SJSA1 (cell line): ENCODE measurements around the gene TTC6. TPM values are rescaled to one million over a fixed set of nuclear protein-coding genes. Genes with fewer than 3 reads are reported as not detected.
"Not testable (repeated sequence)": the region's sequence is repeated elsewhere in the genome, so short reads cannot be mapped to it uniquely, and the experiment has no call there.

Experiments used
- DNase-seq, 2 experiments: peaks; one replicate each; pipeline ENCODE4 v3.0.0-alpha.2; 2015 to 2020; ENCODE audit warnings: low spot score in 2 of 2, low read depth in 1 of 2
- H3K27ac ChIP-seq: fragments of 250-450 bp; sonication (Bioruptor Pico); 2 replicates; pipeline ENCODE4 v1.5.1; 2020; ENCODE audit warnings: mild to moderate bottlenecking, moderate library complexity
- H3K27me3 ChIP-seq: fragments of 250-450 bp; sonication (Bioruptor Pico); replicated peaks from 2 replicates; pipeline ENCODE4 v1.5.1; 2020; ENCODE audit warnings: mild to moderate bottlenecking, moderate library complexity
- H3K36me3 ChIP-seq: fragments of 250-450 bp; sonication (Bioruptor Pico); 2 replicates; pipeline ENCODE4 v1.5.1; 2020; ENCODE audit warnings: mild to moderate bottlenecking
- H3K4me1 ChIP-seq: fragments of 250-450 bp; sonication (Bioruptor Pico); replicated peaks from 2 replicates; pipeline ENCODE4 v1.6.1; 2021; ENCODE audit warnings: mild to moderate bottlenecking
- H3K4me3 ChIP-seq: fragments of 250-450 bp; sonication (Bioruptor Pico); 2 replicates; pipeline ENCODE4 v1.5.1; 2020; ENCODE audit warnings: mild to moderate bottlenecking
- H3K9me3 ChIP-seq: fragments of 250-450 bp; sonication (Bioruptor Pico); replicated peaks from 2 replicates; pipeline ENCODE4 v1.5.1; 2020; ENCODE audit warnings: mild to moderate bottlenecking
- total RNA-seq: library from RNA; depleted of rRNA; stranded (reverse); fragments of >200 nt; shearing (Covaris generic); gene quantifications from 2 replicates; pipeline ENCODE4 v1.2.3, GENCODE V29; 2014; rRNA removed

The TTC6 gene
- not detected in 2 replicates for total RNA-seq

GRCh38 chr14:37594971-37595808 is at the start of gene TTC6, which contains the start of gene FOXA1:
Gene TTC6 (plus strand): TSS chr14:37595629. CDS start chr14:37622065, 26,436 bp downstream.
Gene FOXA1 (minus strand): TSS chr14:37595249. CDS start chr14:37594972, 277 bp downstream.
- DNase-seq, result no peak
- no peaks in the 10 kb centered on the region for H3K9me3 ChIP-seq
- H3K27me3 ChIP-seq, result peaks cover 15% of the 10 kb centered on the region
- peaks cover 9% of the 10 kb centered on the region for H3K4me1 ChIP-seq
- peak within 1 kb of the TSS; percentile 52 for H3K4me3 ChIP-seq
- H3K27ac ChIP-seq, result no peak within 1 kb of the TSS
- H3K36me3 ChIP-seq, result no peaks in the 10 kb centered on the region

- no peak overlapping the region for H3K4me3 ChIP-seq
- H3K9me3 ChIP-seq, result no peaks in the 10 kb centered on the region
- no peaks in the 10 kb centered on the region for H3K4me1 ChIP-seq
- H3K27me3 ChIP-seq, result 0 out of 2 replicates have a peak, but pooled peaks cover 3% of the 10 kb centered on the region
- H3K27ac ChIP-seq, result no peak overlapping the region
- DNase-seq, result no peak
- H3K36me3 ChIP-seq, result no peaks in the 10 kb centered on the region
Measured at GRCh38 chr14:37546621-37547447, 48.6 kb upstream of the TTC6 start.

DNA sequence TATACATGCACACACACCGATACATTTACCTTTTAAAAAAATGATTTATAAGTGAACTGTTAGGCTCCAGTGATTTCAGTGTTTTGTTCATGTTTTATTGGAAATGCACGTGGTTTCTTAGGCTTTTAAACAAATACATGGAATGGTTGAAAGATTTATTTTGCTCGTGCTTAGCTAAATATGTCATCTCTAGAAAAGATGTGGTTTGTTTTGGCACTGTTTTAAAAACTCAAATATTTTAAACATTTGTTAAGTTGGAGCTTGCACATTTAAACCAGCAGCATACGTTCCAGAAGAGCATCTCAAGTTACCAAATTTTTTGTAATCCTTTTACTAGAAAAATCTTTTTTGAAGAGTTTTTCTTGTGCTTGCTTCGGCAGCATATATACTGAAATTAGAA is 44.9 kb upstream of the TTC6 start:
- no peaks in the 10 kb centered on the region for H3K9me3 ChIP-seq
- H3K4me3 ChIP-seq, result no peak overlapping the region
- no peaks in the 10 kb centered on the region for H3K4me1 ChIP-seq
- H3K36me3 ChIP-seq, result no peaks in the 10 kb centered on the region
- no peak overlapping the region for H3K27ac ChIP-seq
- no peaks in the 10 kb centered on the region for H3K27me3 ChIP-seq
- no peak for DNase-seq

- Histone ChIP-seq H3K27me3 (no peaks in the 10 kb centered on the region), H3K36me3 (no peaks in the 10 kb centered on the region), H3K4me1 (no peaks in the 10 kb centered on the region), H3K9me3 (no peaks in the 10 kb centered on the region), H3K4me3 (no peak overlapping the region), H3K27ac (no peak overlapping the region)
- no peak for DNase-seq
Measured at GRCh38 chr14:37551119-37551518, 44.3 kb upstream of the TTC6 start.

DNA sequence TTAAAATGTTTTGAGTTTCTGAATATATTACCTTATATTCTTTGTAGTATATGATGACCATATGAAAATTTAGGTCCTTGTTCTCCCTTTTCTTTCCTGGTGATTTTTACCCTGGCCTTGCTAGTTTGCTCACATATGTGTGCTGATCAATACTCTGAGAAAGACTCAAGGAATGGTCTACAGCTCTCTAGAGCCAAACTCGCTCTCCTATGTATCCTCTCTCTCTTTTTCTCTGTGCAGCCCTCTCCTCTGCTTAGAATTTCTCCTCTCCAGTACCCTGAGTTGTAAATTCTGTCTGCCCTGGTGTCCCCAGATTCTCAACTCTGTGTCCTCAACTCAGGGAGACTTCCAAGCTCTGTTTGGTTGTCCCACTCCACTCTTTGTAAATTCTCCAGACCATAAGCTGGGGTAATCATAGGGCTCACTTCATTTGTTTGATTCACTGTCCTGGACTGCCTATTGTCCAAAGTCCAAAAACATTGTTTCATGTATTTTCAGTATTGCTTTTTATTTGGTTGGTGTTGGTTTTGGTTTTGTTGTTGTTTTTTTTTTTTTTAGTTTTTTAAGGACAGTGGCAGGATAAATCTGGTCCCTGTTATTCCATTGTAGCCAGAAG is 41.4 kb upstream of the TTC6 start:
- no peaks in the 10 kb centered on the region for H3K36me3 ChIP-seq
- H3K4me1 ChIP-seq, result no peaks in the 10 kb centered on the region
- H3K27me3 ChIP-seq, result no peaks in the 10 kb centered on the region
- DNase-seq, result no peak
- H3K9me3 ChIP-seq, result no peaks in the 10 kb centered on the region
- no peak overlapping the region for H3K4me3 ChIP-seq
- no peak overlapping the region for H3K27ac ChIP-seq

DNA sequence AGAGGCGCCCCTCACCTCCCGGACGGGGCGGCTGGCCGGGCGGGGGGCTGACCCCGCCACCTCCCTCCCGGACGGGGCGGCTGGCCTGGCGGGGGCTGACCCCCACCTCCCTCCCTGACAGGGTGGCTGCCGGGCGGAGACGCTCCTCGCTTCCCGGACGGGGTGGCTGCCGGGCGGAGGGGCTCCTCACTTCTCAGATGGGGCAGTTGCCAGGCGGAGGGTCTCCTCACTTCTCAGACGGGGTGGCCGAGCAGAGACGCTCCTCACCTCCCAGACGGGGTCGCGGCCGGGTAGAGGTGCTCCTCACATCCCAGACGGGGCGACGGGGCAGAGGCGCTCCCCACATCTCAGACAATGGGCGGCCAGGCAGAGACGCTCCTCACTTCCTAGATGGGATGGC is 39.8 kb upstream of the TTC6 start:
- not testable (repeated sequence) for DNase-seq, H3K27ac ChIP-seq, H3K27me3 ChIP-seq, H3K36me3 ChIP-seq, H3K4me1 ChIP-seq, H3K9me3 ChIP-seq, H3K4me3 ChIP-seq

- Histone ChIP-seq H3K27me3 (no peaks in the 10 kb centered on the region), H3K4me3 (no peak overlapping the region), H3K9me3 (no peaks in the 10 kb centered on the region), H3K36me3 (no peaks in the 10 kb centered on the region), H3K27ac (no peak overlapping the region), H3K4me1 (no peaks in the 10 kb centered on the region)
- DNase-seq, result no peak
Measured at GRCh38 chr14:37558740-37559139, 36.7 kb upstream of the TTC6 start.

GRCh38 chr14:37559386-37559785 is 36.0 kb upstream of the TTC6 start:
- no peak overlapping the region for H3K4me3 ChIP-seq
- H3K36me3 ChIP-seq, result no peaks in the 10 kb centered on the region
- no peaks in the 10 kb centered on the region for H3K4me1 ChIP-seq
- no peaks in the 10 kb centered on the region for H3K9me3 ChIP-seq
- no peak overlapping the region for H3K27ac ChIP-seq
- no peaks in the 10 kb centered on the region for H3K27me3 ChIP-seq
- DNase-seq, result no peak

GRCh38 chr14:37563189-37563588 is 32.2 kb upstream of the TTC6 start:
- Histone ChIP-seq H3K4me1 (no peaks in the 10 kb centered on the region), H3K27ac (no peak overlapping the region), H3K9me3 (no peaks in the 10 kb centered on the region), H3K36me3 (no peaks in the 10 kb centered on the region), H3K27me3 (no peaks in the 10 kb centered on the region), H3K4me3 (no peak overlapping the region)
- no peak for DNase-seq

- H3K36me3 ChIP-seq, result no peaks in the 10 kb centered on the region
- no peak overlapping the region for H3K4me3 ChIP-seq
- no peaks in the 10 kb centered on the region for H3K9me3 ChIP-seq
- no peak for DNase-seq
- no peaks in the 10 kb centered on the region for H3K4me1 ChIP-seq
- no peaks in the 10 kb centered on the region for H3K27me3 ChIP-seq
- no peak overlapping the region for H3K27ac ChIP-seq
Measured at GRCh38 chr14:37565550-37565949, 29.9 kb upstream of the TTC6 start.

GRCh38 chr14:37566811-37567371 is 28.5 kb upstream of the TTC6 start:
- no peaks in the 10 kb centered on the region for H3K36me3 ChIP-seq
- no peaks in the 10 kb centered on the region for H3K4me1 ChIP-seq
- H3K27ac ChIP-seq, result no peak overlapping the region
- no peak for DNase-seq
- no peaks in the 10 kb centered on the region for H3K9me3 ChIP-seq
- no peaks in the 10 kb centered on the region for H3K27me3 ChIP-seq
- no peak overlapping the region for H3K4me3 ChIP-seq

DNA sequence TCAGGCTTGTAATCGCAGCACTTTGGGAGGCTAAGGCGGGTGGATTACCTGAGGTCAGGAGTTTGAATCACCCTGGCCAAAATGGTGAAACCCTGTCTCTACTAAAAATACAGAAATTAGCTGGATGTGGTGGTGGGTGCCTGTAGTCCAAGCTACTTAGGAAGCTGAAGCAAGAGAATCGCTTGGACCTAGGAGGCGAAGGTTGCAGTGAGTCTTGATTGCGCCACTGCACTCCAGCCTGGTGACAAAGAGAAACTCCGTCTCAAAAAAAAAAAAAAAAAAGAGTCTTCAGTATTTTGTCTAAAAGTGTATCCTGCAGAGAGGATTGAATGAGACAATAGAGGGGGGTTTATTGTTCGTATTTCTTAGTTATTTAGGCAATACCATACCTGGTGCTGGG is 25.7 kb upstream of the TTC6 start:
- no peak for DNase-seq
- Histone ChIP-seq H3K27me3 (no peaks in the 10 kb centered on the region), H3K9me3 (no peaks in the 10 kb centered on the region), H3K36me3 (no peaks in the 10 kb centered on the region), H3K4me1 (no peaks in the 10 kb centered on the region), H3K4me3 (no peak overlapping the region), H3K27ac (no peak overlapping the region)

- no peak for DNase-seq
- H3K4me3 ChIP-seq, result no peak overlapping the region
Measured at GRCh38 chr14:37571391-37571790, 24.0 kb upstream of the TTC6 start.

More at GRCh38 chr14:37571391-37571790, 24.0 kb upstream of the TTC6 start:
- no peaks in the 10 kb centered on the region for H3K27me3 ChIP-seq
- no peaks in the 10 kb centered on the region for H3K9me3 ChIP-seq
- H3K36me3 ChIP-seq, result no peaks in the 10 kb centered on the region
- no peaks in the 10 kb centered on the region for H3K4me1 ChIP-seq
- no peak overlapping the region for H3K27ac ChIP-seq
